ENCODE results near the gene ZDHHC8.

DNA sequence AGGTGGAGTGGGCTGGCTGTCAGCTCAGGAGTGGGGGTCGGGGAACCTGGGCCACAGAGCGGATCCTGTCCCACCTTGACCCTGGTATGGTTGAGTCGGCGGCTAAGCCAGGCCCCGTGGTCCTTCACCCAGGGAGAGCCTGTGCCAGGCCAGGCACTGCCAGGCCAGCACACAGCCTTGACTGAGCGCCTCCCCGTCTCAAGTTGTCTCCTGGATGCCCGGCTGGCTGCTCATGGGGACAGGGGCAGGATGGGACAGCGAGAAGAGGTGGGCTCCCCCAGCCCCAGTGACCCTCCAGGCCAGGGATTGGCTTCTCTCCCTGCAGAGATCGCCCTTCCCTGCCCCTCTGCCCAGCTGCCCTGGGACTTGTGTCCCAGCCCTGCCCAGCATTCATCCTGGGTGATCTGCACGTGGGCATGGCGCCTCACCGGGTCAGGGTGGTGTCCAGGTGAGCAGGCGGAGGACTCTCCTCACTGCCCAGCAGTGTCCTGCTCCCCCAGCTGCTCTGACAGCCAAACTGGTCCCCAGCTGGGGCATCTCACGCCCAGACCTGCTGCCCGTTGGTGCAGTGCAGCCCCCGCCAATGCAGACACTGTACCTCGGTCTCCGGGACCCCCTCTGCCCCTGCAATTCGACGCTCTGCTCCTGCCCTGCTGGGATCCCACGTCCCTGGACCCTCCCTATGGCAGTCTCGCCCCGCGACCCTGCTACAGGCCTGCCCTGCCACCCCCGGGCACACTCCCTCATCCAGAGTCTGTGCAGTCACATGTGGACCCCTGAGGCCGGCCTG, 48.0 kb downstream of the ZDHHC8 start:
- TF ChIP-seq, protein P1, sequence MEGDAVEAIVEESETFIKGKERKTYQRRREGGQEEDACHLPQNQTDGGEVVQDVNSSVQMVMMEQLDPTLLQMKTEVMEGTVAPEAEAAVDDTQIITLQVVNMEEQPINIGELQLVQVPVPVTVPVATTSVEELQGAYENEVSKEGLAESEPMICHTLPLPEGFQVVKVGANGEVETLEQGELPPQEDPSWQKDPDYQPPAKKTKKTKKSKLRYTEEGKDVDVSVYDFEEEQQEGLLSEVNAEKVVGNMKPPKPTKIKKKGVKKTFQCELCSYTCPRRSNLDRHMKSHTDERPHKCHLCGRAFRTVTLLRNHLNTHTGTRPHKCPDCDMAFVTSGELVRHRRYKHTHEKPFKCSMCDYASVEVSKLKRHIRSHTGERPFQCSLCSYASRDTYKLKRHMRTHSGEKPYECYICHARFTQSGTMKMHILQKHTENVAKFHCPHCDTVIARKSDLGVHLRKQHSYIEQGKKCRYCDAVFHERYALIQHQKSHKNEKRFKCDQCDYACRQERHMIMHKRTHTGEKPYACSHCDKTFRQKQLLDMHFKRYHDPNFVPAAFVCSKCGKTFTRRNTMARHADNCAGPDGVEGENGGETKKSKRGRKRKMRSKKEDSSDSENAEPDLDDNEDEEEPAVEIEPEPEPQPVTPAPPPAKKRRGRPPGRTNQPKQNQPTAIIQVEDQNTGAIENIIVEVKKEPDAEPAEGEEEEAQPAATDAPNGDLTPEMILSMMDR (IDR thresholded peaks at IDR 0.05), result no peak
- no peak for TF ChIP-seq POLR2A (IDR thresholded peaks at IDR 0.05)
- no peak for TF ChIP-seq POLR2AphosphoS5 (IDR thresholded peaks at IDR 0.05)
